DMS 273 treated with DMSO at 0.1 percent for 48 hours (cell line): ENCODE measurements around the gene GPN1.
"Not testable (repeated sequence)": the region's sequence is repeated elsewhere in the genome, so short reads cannot be mapped to it uniquely, and the experiment has no call there.

ENCODE experiments used
- DNase-seq: peaks from one replicate; lab custom pipeline; 2025; lab: John Stamatoyannopoulos, UW

Gene GPN1

DNA sequence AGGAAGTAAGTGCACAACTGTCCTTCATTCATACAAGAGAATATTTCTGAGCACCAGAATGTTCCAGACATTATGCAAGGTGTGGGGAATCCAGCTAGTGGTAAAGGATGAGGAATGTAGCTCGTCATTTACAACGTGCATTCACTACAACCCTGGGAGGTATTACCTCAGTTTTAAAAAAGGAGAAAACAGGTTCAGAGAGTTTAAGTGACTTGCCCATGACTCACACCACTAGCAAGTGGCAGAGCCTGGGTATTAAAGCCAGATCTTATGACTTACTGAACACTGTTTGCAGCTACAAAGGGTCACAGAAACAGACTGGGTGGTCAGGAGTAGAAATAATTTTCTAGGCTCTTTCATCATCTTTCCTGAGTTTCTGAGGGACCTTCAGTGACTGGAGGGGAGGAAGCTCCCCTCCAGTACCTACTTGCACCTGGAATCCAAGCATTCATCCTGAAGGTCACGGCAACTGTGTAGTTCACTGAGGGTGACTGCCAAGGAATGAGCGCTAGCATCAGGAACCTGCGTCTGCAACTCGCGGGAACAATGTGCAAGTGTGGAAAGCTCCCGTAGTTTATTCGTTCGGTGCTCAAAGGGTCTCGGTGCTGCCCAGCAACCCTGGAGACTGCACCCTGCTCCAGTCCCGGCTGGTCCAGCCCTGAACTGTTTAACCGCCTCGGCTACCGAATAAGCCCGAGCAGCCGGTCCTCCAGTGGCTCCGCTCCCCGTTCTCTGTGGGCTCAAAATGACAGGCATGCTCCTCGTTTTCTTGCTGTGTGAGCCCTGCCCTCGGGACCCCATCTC, 685 bp upstream of the GPN1 start:
- no peak for DNase-seq

- not testable (repeated sequence) for DNase-seq
Measured at GRCh38 chr2:27630257-27630656, 1.4 kb downstream of the GPN1 start.

DNA sequence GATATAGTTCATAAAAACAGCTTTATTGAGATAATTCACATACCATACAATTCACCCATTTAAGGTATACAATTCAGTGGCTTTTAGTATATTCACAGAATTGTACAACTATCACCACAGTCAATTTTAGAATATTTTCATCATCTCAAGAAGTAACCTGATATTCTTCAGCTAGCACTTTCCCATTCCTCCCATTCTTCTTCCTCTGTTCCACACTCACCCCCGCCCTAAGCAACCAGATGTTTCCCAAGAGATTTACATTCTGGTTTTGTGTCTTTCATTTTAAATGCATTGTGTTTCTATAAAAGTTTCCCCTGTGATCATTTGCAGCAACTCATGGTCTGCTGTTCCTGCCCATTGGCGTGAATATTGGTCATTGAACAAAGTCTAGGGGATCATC, 5.4 kb downstream of the GPN1 start:
- no peak for DNase-seq

DNA sequence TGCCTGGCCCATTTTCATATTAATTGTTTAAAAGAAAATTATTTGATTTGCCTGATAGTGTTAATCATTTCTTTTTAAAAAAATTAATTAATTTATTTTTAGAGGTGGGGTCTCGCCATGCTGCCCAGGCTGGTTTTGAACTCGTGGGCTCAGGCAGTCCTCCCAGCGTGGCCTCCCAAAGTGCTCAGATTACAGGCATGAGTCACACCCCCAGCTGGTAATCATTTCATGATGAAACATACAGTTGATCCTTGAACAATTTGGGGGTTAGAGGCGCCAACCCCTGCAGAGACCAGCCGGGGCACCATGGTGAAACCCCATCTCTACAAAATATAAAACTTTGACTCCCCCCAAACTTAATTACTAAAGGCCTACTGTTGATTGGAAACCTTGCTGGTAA, 7.9 kb downstream of the GPN1 start:
- DNase-seq, result no peak

- no peak for DNase-seq
Measured at GRCh38 chr2:27638037-27638637, 9.3 kb downstream of the GPN1 start.

- no peak for DNase-seq
Measured at GRCh38 chr2:27638709-27639108, 9.9 kb downstream of the GPN1 start.

- no peak for DNase-seq
Measured at GRCh38 chr2:27640722-27641245, 11.9 kb downstream of the GPN1 start.

- DNase-seq, result no peak
Measured at GRCh38 chr2:27645197-27645596, 16.3 kb downstream of the GPN1 start.

- no peak for DNase-seq
Measured at GRCh38 chr2:27647289-27647688, 18.4 kb downstream of the GPN1 start.

GRCh38 chr2:27647737-27648136, 18.9 kb downstream of the GPN1 start:
- DNase-seq, result no peak

- DNase-seq, result peak; percentile 28
Measured at GRCh38 chr2:27651056-27651455, 22.2 kb downstream of the GPN1 start.

GRCh38 chr2:27652341-27652740, 23.5 kb downstream of the GPN1 start:
- DNase-seq, result no peak

DNA sequence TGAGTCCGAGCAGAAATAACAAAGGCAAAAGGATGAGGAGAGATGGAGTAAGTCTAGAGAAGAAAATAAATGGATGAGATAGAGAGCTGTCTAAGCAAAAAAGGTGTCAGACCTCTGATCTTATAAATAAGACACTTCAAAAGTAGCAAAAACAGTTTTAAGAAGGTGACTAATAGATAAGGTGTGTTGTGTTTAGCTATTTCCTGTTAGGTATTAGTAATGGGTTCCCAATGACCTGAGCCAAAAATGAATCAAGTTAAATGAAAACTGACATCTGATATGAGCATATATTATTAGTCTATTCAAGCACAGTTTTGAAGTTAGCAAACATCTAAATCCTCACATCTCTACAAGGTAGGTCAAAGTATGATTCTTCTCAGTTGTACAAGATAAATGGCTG, 23.9 kb downstream of the GPN1 start:
- no peak for DNase-seq

GRCh38 chr2:27653397-27653796, 24.5 kb downstream of the GPN1 start:
- DNase-seq, result no peak

GRCh38 chr2:27655155-27655951, 26.5 kb downstream of the GPN1 start:
- no peak for DNase-seq

- DNase-seq, result no peak
Measured at GRCh38 chr2:27661371-27661770, 32.5 kb downstream of the GPN1 start.

DNA sequence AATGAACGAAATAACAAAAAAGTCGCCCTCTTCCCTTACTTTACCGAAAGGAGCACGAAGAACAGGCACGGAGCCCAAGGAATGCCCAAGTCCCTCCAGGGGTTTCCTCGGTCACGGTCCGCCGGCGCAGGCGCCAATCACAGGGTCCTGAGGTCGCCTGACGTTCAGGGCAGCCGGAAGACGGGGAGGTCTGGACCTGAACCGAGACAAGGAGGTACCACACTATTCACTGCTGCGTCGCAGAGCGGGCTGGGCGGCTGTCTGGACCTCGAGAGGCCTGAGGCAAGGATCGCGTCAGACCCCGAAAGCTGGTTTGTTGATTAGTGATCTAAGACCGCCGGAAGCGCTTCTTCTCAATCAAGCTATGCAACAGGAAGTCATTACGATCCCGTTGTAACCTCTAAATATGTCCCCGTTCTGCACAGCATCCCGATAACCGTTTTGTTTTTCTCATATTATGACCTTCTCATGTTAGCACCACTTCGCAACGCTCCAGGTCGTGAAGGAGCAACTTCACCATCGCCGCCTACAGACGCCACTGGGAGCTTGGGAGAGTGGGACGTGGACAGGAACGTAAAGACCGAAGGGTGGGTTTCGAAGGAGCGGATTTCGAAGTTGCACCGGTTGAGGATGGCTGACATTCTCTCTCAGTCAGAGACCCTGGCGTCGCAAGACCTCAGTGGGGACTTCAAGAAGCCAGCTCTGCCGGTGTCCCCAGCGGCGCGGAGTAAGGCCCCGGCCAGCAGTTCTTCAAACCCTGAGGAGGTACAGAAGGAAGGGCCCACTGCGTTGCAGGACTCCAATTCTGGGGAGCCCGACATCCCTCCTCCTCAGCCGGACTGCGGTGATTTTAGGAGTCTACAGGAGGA, 34.7 kb downstream of the GPN1 start, which contains the start of the genes SLC4A1AP and SUPT7L:
Gene SLC4A1AP, plus strand, starts transcription at position 605 of the 869 bp plus-strand sequence. Its CDS starts 26 bp downstream, at position 631.
Gene SUPT7L, minus strand, starts transcription at position 330 of the 869 bp plus-strand sequence. CDS start 1,422 bp downstream, outside the sequence.
- DNase-seq, result peak; percentile 61

DNA sequence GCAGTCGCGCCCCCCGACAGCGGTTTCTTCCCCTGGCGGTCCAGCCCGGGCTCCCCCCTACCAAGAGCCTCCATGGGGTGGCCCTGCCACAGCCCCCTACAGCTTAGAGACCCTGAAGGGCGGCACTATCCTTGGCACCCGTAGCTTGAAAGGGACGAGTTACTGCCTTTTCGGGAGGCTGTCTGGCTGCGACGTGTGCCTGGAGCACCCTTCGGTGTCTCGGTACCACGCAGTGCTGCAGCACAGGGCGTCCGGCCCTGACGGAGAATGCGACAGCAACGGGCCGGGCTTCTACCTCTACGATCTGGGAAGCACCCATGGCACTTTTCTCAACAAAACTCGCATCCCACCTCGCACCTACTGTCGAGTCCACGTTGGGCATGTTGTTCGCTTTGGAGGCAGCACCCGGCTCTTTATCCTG, 35.3 kb downstream of the GPN1 start:
- DNase-seq, result no peak

GRCh38 chr2:27664622-27665363, 35.9 kb downstream of the GPN1 start:
- DNase-seq, result no peak

- DNase-seq, result no peak
Measured at GRCh38 chr2:27667446-27667845, 38.6 kb downstream of the GPN1 start.

GRCh38 chr2:27671235-27671634, 42.4 kb downstream of the GPN1 start:
- no peak for DNase-seq
